ENCODE measurements around the gene XRCC4. TPM values are rescaled to one million over a fixed set of nuclear protein-coding genes. Genes with fewer than 3 reads are reported as not detected.

The XRCC4 gene
- total and polyA plus RNA-seq, 4 donors = 2.3 to 4.9 (median 3.0) TPM

DNA sequence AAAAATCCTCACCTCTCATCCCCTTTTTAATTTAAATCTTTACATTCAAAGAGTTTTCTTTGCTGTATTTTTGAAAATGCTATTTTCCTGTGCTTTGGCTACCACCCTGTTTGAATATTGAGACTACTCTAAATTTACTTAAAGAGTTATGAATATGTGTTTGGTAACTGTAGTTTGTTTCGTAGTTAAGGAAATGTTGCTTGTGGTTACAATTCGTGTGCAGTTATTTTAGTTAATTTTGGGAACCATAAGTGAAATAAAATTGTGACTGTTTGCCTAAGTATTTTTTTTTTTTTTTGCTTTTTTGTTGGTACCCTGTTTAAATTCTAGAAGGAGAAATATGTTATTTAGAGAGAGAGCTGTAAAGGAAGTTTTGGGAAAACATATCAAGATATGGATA, 78.7 kb downstream of the XRCC4 start (continued):
- TF ChIP-seq GABPA (IDR thresholded peaks at IDR 0.05 in 1 of 2, conservative IDR thresholded peaks at IDR 0.05 in 1 of 2) (no peak), HNF4A (conservative IDR thresholded peaks at IDR 0.05) (no peak), RAD21 (IDR thresholded peaks at IDR 0.05) (no peak)

DNA sequence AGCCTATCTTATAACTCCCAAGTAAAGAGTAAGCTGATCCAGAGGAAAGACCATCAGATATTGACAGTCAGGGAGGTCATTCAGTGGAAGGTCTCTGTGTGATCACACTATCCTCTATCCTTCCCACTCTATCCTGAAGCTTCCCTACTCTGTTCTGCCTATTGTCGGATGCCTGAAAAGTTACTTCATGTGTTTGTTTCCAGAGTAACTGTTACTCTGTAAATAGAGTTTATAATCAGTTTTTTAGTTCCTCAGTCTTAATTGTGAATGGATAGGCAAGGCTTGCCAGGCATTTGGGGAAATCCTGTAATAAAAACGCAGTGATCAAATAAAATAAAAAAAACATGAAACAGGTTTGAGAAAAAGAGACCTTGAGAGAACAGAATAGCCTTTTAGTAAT, 79.8 kb downstream of the XRCC4 start:
- Histone ChIP-seq H3K4me3 (ENCODE audit: low read depth in 1 of 3, low read length in 3 of 3) (no peak overlapping the region), H3K27me3 (ENCODE audit: control insufficient read depth in 4 of 4, insufficient read depth in 4 of 4, low read length in 3 of 4) (no peaks in the 10 kb centered on the region), H3K9me3 (ENCODE audit: control insufficient read depth in 4 of 4, low read length in 3 of 4) (no peaks in the 10 kb centered on the region), H3K36me3 (ENCODE audit: control insufficient read depth in 4 of 4, insufficient read depth in 3 of 4, low read depth in 1 of 4, low read length in 3 of 4) (no peaks in the 10 kb centered on the region), H3K4me1 (ENCODE audit: control insufficient read depth in 4 of 4, insufficient read depth in 4 of 4, low read length in 3 of 4) (no peaks in the 10 kb centered on the region), H3K27ac (ENCODE audit: low read depth in 1 of 2, low read length in 2 of 2) (no peak overlapping the region), H3K9ac (ENCODE audit: low read depth in 1 of 2, low read length in 2 of 2) (no peak overlapping the region)
- DNase-seq (ENCODE audit: low spot score) = no peak
- WGBS = 62% methylated on average over 2 of the region's 2 CpGs
- TF ChIP-seq FOXA1 (IDR thresholded peaks at IDR 0.05) (no peak), YY1 (IDR thresholded peaks at IDR 0.05) (no peak), EGR1 (IDR thresholded peaks at IDR 0.05; ENCODE audit: low read depth in 2 of 2) (no peak)

DNA sequence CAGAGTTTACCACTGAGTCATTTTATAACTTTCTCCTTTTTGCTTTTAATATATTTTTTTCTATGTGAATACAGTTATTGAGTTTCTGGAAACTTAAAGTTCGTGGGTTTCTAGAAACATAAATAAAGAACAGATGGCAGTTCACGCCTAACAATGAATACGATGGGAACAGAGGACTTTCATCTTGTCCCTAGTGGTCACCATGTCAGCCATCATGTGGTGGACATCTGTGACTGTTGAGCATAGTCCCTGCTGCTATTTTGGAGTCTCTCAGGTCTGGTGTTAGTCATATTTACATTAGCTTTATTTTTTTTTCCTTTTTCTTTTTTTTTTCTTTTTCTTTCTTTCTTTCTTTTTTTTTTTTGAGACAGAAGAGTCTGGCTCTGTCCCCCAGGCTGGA, 85.3 kb downstream of the XRCC4 start:
- Histone ChIP-seq H3K9me3 (ENCODE audit: control insufficient read depth in 4 of 4, low read length in 3 of 4) (no peaks in the 10 kb centered on the region), H3K4me1 (ENCODE audit: control insufficient read depth in 4 of 4, insufficient read depth in 4 of 4, low read length in 3 of 4) (no peaks in the 10 kb centered on the region), H3K36me3 (ENCODE audit: control insufficient read depth in 4 of 4, insufficient read depth in 3 of 4, low read depth in 1 of 4, low read length in 3 of 4) (no peaks in the 10 kb centered on the region), H3K9ac (ENCODE audit: low read depth in 1 of 2, low read length in 2 of 2) (no peak overlapping the region), H3K27ac (ENCODE audit: low read depth in 1 of 2, low read length in 2 of 2) (no peak overlapping the region), H3K27me3 (ENCODE audit: control insufficient read depth in 4 of 4, insufficient read depth in 4 of 4, low read length in 3 of 4) (no peaks in the 10 kb centered on the region), H3K4me3 (ENCODE audit: low read depth in 1 of 3, low read length in 3 of 3) (no peak overlapping the region)
- TF ChIP-seq RXRA (IDR thresholded peaks at IDR 0.05) (no peak), GABPA (IDR thresholded peaks at IDR 0.05 in 1 of 2, conservative IDR thresholded peaks at IDR 0.05 in 1 of 2) (no peak), EGR1 (IDR thresholded peaks at IDR 0.05; ENCODE audit: low read depth in 2 of 2) (no peak), JUND (IDR thresholded peaks at IDR 0.05) (no peak), HNF4A (conservative IDR thresholded peaks at IDR 0.05) (no peak)
- TF ChIP-seq, protein P1, sequence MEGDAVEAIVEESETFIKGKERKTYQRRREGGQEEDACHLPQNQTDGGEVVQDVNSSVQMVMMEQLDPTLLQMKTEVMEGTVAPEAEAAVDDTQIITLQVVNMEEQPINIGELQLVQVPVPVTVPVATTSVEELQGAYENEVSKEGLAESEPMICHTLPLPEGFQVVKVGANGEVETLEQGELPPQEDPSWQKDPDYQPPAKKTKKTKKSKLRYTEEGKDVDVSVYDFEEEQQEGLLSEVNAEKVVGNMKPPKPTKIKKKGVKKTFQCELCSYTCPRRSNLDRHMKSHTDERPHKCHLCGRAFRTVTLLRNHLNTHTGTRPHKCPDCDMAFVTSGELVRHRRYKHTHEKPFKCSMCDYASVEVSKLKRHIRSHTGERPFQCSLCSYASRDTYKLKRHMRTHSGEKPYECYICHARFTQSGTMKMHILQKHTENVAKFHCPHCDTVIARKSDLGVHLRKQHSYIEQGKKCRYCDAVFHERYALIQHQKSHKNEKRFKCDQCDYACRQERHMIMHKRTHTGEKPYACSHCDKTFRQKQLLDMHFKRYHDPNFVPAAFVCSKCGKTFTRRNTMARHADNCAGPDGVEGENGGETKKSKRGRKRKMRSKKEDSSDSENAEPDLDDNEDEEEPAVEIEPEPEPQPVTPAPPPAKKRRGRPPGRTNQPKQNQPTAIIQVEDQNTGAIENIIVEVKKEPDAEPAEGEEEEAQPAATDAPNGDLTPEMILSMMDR (IDR thresholded peaks at IDR 0.05; ENCODE audit: low read depth, low read length, missing input control) = no peak
- WGBS = 60% methylated on average over 3 of the region's 3 CpGs
- no peak for DNase-seq (ENCODE audit: low spot score)

DNA sequence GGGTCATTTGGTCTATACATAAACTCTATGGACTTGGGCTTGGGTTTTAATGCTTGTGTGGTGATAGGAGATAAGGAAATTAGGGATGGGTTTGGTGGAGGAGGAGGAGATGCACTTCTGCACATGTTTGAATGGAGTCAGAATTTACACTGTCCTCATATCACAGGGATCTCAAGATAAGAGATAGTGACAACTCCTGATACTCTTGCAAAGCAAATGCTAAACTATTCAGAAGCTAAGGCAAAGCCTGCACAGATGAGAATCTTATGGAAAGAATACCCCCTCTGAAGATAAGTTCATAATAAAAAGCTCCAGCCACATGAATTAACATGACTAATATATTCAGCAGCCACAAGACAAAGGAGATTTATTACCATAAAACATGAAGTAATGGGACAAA, 90.2 kb downstream of the XRCC4 start:
- Histone ChIP-seq H3K36me3 (ENCODE audit: control insufficient read depth in 4 of 4, insufficient read depth in 3 of 4, low read depth in 1 of 4, low read length in 3 of 4) (no peaks in the 10 kb centered on the region), H3K9ac (ENCODE audit: low read depth in 1 of 2, low read length in 2 of 2) (no peak overlapping the region), H3K27ac (ENCODE audit: low read depth in 1 of 2, low read length in 2 of 2) (no peak overlapping the region), H3K9me3 (ENCODE audit: control insufficient read depth in 4 of 4, low read length in 3 of 4) (no peaks in the 10 kb centered on the region), H3K4me1 (ENCODE audit: control insufficient read depth in 4 of 4, insufficient read depth in 4 of 4, low read length in 3 of 4) (peaks cover 0 to 12% (median under 1%) of the 10 kb centered on the region in 4 donors), H3K27me3 (ENCODE audit: control insufficient read depth in 4 of 4, insufficient read depth in 4 of 4, low read length in 3 of 4) (no peaks in the 10 kb centered on the region), H3K4me3 (ENCODE audit: low read depth in 1 of 3, low read length in 3 of 3) (no peak overlapping the region)
- no peak for DNase-seq (ENCODE audit: low spot score)
- TF ChIP-seq, protein P2, sequence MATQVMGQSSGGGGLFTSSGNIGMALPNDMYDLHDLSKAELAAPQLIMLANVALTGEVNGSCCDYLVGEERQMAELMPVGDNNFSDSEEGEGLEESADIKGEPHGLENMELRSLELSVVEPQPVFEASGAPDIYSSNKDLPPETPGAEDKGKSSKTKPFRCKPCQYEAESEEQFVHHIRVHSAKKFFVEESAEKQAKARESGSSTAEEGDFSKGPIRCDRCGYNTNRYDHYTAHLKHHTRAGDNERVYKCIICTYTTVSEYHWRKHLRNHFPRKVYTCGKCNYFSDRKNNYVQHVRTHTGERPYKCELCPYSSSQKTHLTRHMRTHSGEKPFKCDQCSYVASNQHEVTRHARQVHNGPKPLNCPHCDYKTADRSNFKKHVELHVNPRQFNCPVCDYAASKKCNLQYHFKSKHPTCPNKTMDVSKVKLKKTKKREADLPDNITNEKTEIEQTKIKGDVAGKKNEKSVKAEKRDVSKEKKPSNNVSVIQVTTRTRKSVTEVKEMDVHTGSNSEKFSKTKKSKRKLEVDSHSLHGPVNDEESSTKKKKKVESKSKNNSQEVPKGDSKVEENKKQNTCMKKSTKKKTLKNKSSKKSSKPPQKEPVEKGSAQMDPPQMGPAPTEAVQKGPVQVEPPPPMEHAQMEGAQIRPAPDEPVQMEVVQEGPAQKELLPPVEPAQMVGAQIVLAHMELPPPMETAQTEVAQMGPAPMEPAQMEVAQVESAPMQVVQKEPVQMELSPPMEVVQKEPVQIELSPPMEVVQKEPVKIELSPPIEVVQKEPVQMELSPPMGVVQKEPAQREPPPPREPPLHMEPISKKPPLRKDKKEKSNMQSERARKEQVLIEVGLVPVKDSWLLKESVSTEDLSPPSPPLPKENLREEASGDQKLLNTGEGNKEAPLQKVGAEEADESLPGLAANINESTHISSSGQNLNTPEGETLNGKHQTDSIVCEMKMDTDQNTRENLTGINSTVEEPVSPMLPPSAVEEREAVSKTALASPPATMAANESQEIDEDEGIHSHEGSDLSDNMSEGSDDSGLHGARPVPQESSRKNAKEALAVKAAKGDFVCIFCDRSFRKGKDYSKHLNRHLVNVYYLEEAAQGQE (IDR thresholded peaks at IDR 0.05) = no peak
- no peak for TF ChIP-seq TAF1 (conservative IDR thresholded peaks at IDR 0.05)
- no peak for TF ChIP-seq HNF4A (conservative IDR thresholded peaks at IDR 0.05)
- TF ChIP-seq FOXA2 (IDR thresholded peaks at IDR 0.05) = no peak
- TF ChIP-seq JUND (IDR thresholded peaks at IDR 0.05) = no peak
- TF ChIP-seq, protein P1 (IDR thresholded peaks at IDR 0.05; ENCODE audit: low read depth, low read length, missing input control) = no peak
- TF ChIP-seq RXRA (IDR thresholded peaks at IDR 0.05) = no peak
- TF ChIP-seq, protein P3, sequence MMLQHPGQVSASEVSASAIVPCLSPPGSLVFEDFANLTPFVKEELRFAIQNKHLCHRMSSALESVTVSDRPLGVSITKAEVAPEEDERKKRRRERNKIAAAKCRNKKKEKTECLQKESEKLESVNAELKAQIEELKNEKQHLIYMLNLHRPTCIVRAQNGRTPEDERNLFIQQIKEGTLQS (IDR thresholded peaks at IDR 0.05) = no peak
- no peak for TF ChIP-seq GABPA (IDR thresholded peaks at IDR 0.05 in 1 of 2, conservative IDR thresholded peaks at IDR 0.05 in 1 of 2)
- TF ChIP-seq SP1 (IDR thresholded peaks at IDR 0.05) = no peak
- no peak for TF ChIP-seq EGR1 (IDR thresholded peaks at IDR 0.05; ENCODE audit: low read depth in 2 of 2)
- TF ChIP-seq NR2F2 (IDR thresholded peaks at IDR 0.05) = no peak
- TF ChIP-seq FOXA1 (IDR thresholded peaks at IDR 0.05) = no peak
- TF ChIP-seq, protein P4, sequence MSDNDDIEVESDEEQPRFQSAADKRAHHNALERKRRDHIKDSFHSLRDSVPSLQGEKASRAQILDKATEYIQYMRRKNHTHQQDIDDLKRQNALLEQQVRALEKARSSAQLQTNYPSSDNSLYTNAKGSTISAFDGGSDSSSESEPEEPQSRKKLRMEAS (IDR thresholded peaks at IDR 0.05) = no peak
- no peak for TF ChIP-seq RAD21 (IDR thresholded peaks at IDR 0.05)
